ENCODE data around the gene PARPBP. TPM values are rescaled to one million over a fixed set of nuclear protein-coding genes. Genes with fewer than 3 reads are reported as not detected.

The PARPBP gene
- total and polyA plus RNA-seq, 2 donors (not counting 3 experiments of a cell fraction or from before 2014, with no cell fraction given): 4.2 to 19.0 TPM

GRCh38 chr12:102227954-102228353, 108.0 kb downstream of the PARPBP start:
- no peak overlapping the region for H2AFZ ChIP-seq (ENCODE audit: low read depth, low read length)
- no peak overlapping the region for H3K9ac ChIP-seq (replicated peaks; ENCODE audit: extremely low read depth, insufficient read depth, low read length)
- H3K79me2 ChIP-seq (ENCODE audit: control insufficient read depth, insufficient read depth, low read length): no peaks in the 10 kb centered on the region
- H3K36me3 ChIP-seq (ENCODE audit: control insufficient read depth in 2 of 2, extremely low read depth in 1 of 2, insufficient read depth in 2 of 2, low read length in 2 of 2): no peaks in the 10 kb centered on the region
- no peak overlapping the region for H3K4me2 ChIP-seq (ENCODE audit: insufficient read depth, low read length)
- H3K9me3 ChIP-seq (replicated peaks; ENCODE audit: control insufficient read depth, insufficient read depth, low read length): no peaks in the 10 kb centered on the region
- CTCF ChIA-PET: interaction anchor here (1.6 to 1.8 kb wide), 3 partner anchors 13 to 257 kb away, joined by 3 to 5 read pairs (median 4); no protein-coding TSS in a partner anchor
- BruUV-seq (replicated peaks): no TSS peak
- H3K4me1 ChIP-seq (ENCODE audit: control insufficient read depth, extremely low read depth, insufficient read depth, low read length): peaks cover 5% of the 10 kb centered on the region
- FAIRE-seq (no peak), DNase-seq (ENCODE audit: low read depth, low spot score) (no peak)
- no peaks in the 10 kb centered on the region for H3K27me3 ChIP-seq (ENCODE audit: control insufficient read depth in 2 of 2, insufficient read depth in 2 of 2, low read length in 2 of 2)
- H3K27ac ChIP-seq (ENCODE audit: insufficient read depth, low read depth, low read length): no peak overlapping the region
- dilution Hi-C loops (cut with MboI; ENCODE audit: extremely low pct_ligation_motif_present, low sequenced_read_pairs): no loop called here
- POLR2A ChIA-PET: no interaction called here
- no peaks in the 10 kb centered on the region for H3K9me1 ChIP-seq (replicated peaks; ENCODE audit: control insufficient read depth, extremely low read depth, insufficient read depth, low read length)
- TF ChIP-seq POLR2AphosphoS5 (IDR thresholded peaks at IDR 0.05; ENCODE audit: insufficient read depth, low read depth, low read length) (no peak), MYC (IDR thresholded peaks at IDR 0.05; ENCODE audit: low read depth, low read length) (no peak), GATA2 (IDR thresholded peaks at IDR 0.05; ENCODE audit: insufficient read depth, insufficient read length, low read depth, low read length) (no peak), JUN (IDR thresholded peaks at IDR 0.05; ENCODE audit: borderline replicate concordance, insufficient read depth, insufficient read length, low read depth) (no peak)
- TF ChIP-seq, protein P1, sequence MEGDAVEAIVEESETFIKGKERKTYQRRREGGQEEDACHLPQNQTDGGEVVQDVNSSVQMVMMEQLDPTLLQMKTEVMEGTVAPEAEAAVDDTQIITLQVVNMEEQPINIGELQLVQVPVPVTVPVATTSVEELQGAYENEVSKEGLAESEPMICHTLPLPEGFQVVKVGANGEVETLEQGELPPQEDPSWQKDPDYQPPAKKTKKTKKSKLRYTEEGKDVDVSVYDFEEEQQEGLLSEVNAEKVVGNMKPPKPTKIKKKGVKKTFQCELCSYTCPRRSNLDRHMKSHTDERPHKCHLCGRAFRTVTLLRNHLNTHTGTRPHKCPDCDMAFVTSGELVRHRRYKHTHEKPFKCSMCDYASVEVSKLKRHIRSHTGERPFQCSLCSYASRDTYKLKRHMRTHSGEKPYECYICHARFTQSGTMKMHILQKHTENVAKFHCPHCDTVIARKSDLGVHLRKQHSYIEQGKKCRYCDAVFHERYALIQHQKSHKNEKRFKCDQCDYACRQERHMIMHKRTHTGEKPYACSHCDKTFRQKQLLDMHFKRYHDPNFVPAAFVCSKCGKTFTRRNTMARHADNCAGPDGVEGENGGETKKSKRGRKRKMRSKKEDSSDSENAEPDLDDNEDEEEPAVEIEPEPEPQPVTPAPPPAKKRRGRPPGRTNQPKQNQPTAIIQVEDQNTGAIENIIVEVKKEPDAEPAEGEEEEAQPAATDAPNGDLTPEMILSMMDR (IDR thresholded peaks at IDR 0.05; ENCODE audit: extremely low read depth in 1 of 2, insufficient read depth in 1 of 2, low read depth in 1 of 2, low read length in 2 of 2): no peak
- no peaks in the 10 kb centered on the region for H4K20me1 ChIP-seq (replicated peaks; ENCODE audit: control insufficient read depth, extremely low read depth, insufficient read depth, low read length)
- H3K4me3 ChIP-seq (replicated peaks in 1 of 3; ENCODE audit: insufficient read depth in 1 of 3, low read depth in 1 of 3, low read length in 3 of 3): no peak overlapping the region
- intact Hi-C loops (cut with micrococcal nuclease): no loop called here

DNA sequence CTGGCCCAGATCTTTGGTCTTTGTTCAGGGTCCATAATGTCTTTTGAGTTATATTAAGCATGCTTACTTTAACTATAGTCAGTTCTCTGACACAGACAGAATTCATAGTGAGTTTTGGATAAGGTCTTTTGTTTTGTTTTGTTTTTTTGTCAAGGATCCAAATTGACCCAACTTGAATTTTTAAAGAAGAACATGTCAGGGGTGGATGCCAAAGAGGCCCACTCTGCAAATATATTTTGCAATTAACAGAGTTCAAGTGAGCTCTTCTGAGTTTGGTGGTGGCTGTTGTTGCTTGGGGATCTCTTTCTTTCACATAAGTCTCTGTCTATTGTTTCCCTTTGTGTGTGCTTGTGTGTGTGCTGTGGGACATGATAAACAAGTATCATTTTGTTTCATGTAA, 112.1 kb downstream of the PARPBP start:
- intact Hi-C loops (cut with micrococcal nuclease) (no loop called here), dilution Hi-C loops (cut with MboI; ENCODE audit: extremely low pct_ligation_motif_present, low sequenced_read_pairs) (no loop called here)
- Histone ChIP-seq H4K20me1 (replicated peaks; ENCODE audit: control insufficient read depth, extremely low read depth, insufficient read depth, low read length) (no peaks in the 10 kb centered on the region), H3K9me1 (replicated peaks; ENCODE audit: control insufficient read depth, extremely low read depth, insufficient read depth, low read length) (no peaks in the 10 kb centered on the region), H3K9me3 (replicated peaks; ENCODE audit: control insufficient read depth, insufficient read depth, low read length) (no peaks in the 10 kb centered on the region), H3K27ac (ENCODE audit: insufficient read depth, low read depth, low read length) (no peak overlapping the region), H3K27me3 (ENCODE audit: control insufficient read depth in 2 of 2, insufficient read depth in 2 of 2, low read length in 2 of 2) (peaks cover 0 to 3% of the 10 kb centered on the region in 2 experiments), H3K4me3 (replicated peaks in 1 of 3; ENCODE audit: insufficient read depth in 1 of 3, low read depth in 1 of 3, low read length in 3 of 3) (no peak overlapping the region), H3K79me2 (ENCODE audit: control insufficient read depth, insufficient read depth, low read length) (no peaks in the 10 kb centered on the region), H3K4me2 (ENCODE audit: insufficient read depth, low read length) (no peak overlapping the region), H3K36me3 (ENCODE audit: control insufficient read depth in 2 of 2, extremely low read depth in 1 of 2, insufficient read depth in 2 of 2, low read length in 2 of 2) (no peaks in the 10 kb centered on the region), H3K4me1 (ENCODE audit: control insufficient read depth, extremely low read depth, insufficient read depth, low read length) (peaks cover 5% of the 10 kb centered on the region), H3K9ac (replicated peaks; ENCODE audit: extremely low read depth, insufficient read depth, low read length) (no peak overlapping the region), H2AFZ (ENCODE audit: low read depth, low read length) (no peak overlapping the region)
- TF ChIP-seq EZH2 (IDR thresholded peaks at IDR 0.05; ENCODE audit: borderline replicate concordance, low read depth, low read length, severe bottlenecking) (no peak), FOS (IDR thresholded peaks at IDR 0.05; ENCODE audit: borderline replicate concordance, insufficient read depth, low read length) (no peak), JUN (IDR thresholded peaks at IDR 0.05; ENCODE audit: borderline replicate concordance, insufficient read depth, insufficient read length, low read depth) (no peak), MYC (IDR thresholded peaks at IDR 0.05; ENCODE audit: low read depth, low read length) (no peak), POLR2A (IDR thresholded peaks at IDR 0.05; ENCODE audit: low read depth, low read length) (no peak), GATA2 (IDR thresholded peaks at IDR 0.05; ENCODE audit: insufficient read depth, insufficient read length, low read depth, low read length) (no peak), POLR2AphosphoS5 (IDR thresholded peaks at IDR 0.05; ENCODE audit: insufficient read depth, low read depth, low read length) (no peak)
- TF ChIP-seq, protein P2, sequence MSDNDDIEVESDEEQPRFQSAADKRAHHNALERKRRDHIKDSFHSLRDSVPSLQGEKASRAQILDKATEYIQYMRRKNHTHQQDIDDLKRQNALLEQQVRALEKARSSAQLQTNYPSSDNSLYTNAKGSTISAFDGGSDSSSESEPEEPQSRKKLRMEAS (IDR thresholded peaks at IDR 0.05; ENCODE audit: insufficient read depth, insufficient read length): no peak
- TF ChIP-seq, protein P1 (IDR thresholded peaks at IDR 0.05; ENCODE audit: extremely low read depth in 1 of 2, insufficient read depth in 1 of 2, low read depth in 1 of 2, low read length in 2 of 2): no peak
- CTCF ChIA-PET: no interaction called here
- DNase-seq (ENCODE audit: low read depth, low spot score) (no peak), FAIRE-seq (no peak)
- no TSS peak for BruUV-seq (replicated peaks)
- POLR2A ChIA-PET: no interaction called here

Data from endothelial cell of umbilical vein (primary cell).